Suprapubic skin (tissue), 4 donors: ENCODE results near the gene TBC1D20. TPM values are rescaled to one million over a fixed set of nuclear protein-coding genes. Genes with fewer than 3 reads are reported as not detected.

Experiments
- DNase-seq, 2 donors: peaks; one replicate each; pipeline ENCODE4 v3.0.0-alpha.2; 2019; ENCODE audit warnings: low spot score in 2 of 2
- H3K27ac ChIP-seq: fragments of 200-600 bp; sonication (generic); one replicate; pipeline ENCODE4 v1.5.1; 2019
- H3K27me3 ChIP-seq: fragments of 200-600 bp; sonication (generic); one replicate; pipeline ENCODE4 v1.5.1; 2019
- H3K36me3 ChIP-seq: fragments of 200-600 bp; sonication (generic); one replicate; pipeline ENCODE4 v1.5.1; 2019
- H3K4me1 ChIP-seq: fragments of 200-600 bp; sonication (generic); one replicate; pipeline ENCODE4 v1.5.1; 2019
- H3K4me3 ChIP-seq: fragments of 200-600 bp; sonication (generic); one replicate; pipeline ENCODE4 v1.5.1; 2019; ENCODE audit warnings: mild to moderate bottlenecking
- H3K9me3 ChIP-seq: fragments of 200-600 bp; sonication (generic); one replicate; pipeline ENCODE4 v1.5.1; 2019
- CTCF ChIP-seq, 2 donors: fragments of 200-600 bp in 1 of 2; fragments of 450-650 bp in 1 of 2; sonication (generic) in 1 of 2; IDR thresholded peaks; one replicate each; pipeline ENCODE4 v1.5.1; 2016 to 2019; ENCODE audit warnings: antibody characterized with exemption in 2 of 2, mild to moderate bottlenecking in 1 of 2, moderate library complexity in 1 of 2
- EP300 ChIP-seq: sonication (generic); formaldehyde crosslinking; IDR thresholded peaks from one replicate; pipeline ENCODE4 v1.6.1; 2017; ENCODE audit warnings: antibody characterized with exemption
- POLR2A ChIP-seq, 2 donors: fragments of 450-650 bp; IDR thresholded peaks; one replicate each; pipeline ENCODE4 v1.6.1; 2017; ENCODE audit warnings: antibody characterized with exemption in 2 of 2, mild to moderate bottlenecking in 2 of 2, moderate library complexity in 2 of 2
- POLR2AphosphoS5 ChIP-seq, 3 donors: sonication (generic); formaldehyde crosslinking; IDR thresholded peaks; one replicate each; pipeline ENCODE4 v1.6.1; 2017; ENCODE audit warnings: antibody characterized with exemption in 3 of 3
- WGBS: methylation state at CpG from one replicate; pipeline ENCODE4 v1.1.5; 2018; 5-methylcytosine and 5-hydroxymethylcytosine counted together
- total RNA-seq, 4 donors: library from RNA; depleted of rRNA; stranded (reverse); fragments of >200 nt; gene quantifications; one replicate each; pipeline ENCODE4 v1.1.0, GENCODE V29; 2016

Gene TBC1D20
- total RNA-seq, 4 donors from 2014 or later: 49.0 to 78.7 (median 60.6) TPM

GRCh38 chr20:419556-420165 lies 42.7 kb downstream of the TBC1D20 start:
- no peak overlapping the region for H3K4me3 ChIP-seq
- TF ChIP-seq POLR2A (IDR thresholded peaks at IDR 0.05) (no peak), EP300 (no peak), POLR2AphosphoS5 (IDR thresholded peaks at IDR 0.05) (no peak), CTCF (IDR thresholded peaks at IDR 0.05) (no peak)
- H3K9me3 ChIP-seq: no peaks in the 10 kb centered on the region
- H3K36me3 ChIP-seq: peaks cover 66% of the 10 kb centered on the region
- H3K27me3 ChIP-seq: no peaks in the 10 kb centered on the region
- H3K27ac ChIP-seq: no peak overlapping the region
- DNase-seq: no peak
- H3K4me1 ChIP-seq: no peaks in the 10 kb centered on the region
- WGBS: 78% methylated on average over 16 of the region's 32 CpGs

GRCh38 chr20:418858-419365 lies 43.4 kb downstream of the TBC1D20 start:
- WGBS: 96% methylated on average over 6 of the region's 8 CpGs
- TF ChIP-seq CTCF (IDR thresholded peaks at IDR 0.05) (no peak), EP300 (no peak)

GRCh38 chr20:417801-418342 lies 44.5 kb downstream of the TBC1D20 start:
- peaks cover 48% of the 10 kb centered on the region for H3K36me3 ChIP-seq
- 90% methylated on average over 9 of the region's 12 CpGs for WGBS
- H3K4me3 ChIP-seq: no peak overlapping the region
- no peak overlapping the region for H3K27ac ChIP-seq
- no peaks in the 10 kb centered on the region for H3K4me1 ChIP-seq
- no peak for TF ChIP-seq EP300
- no peak for TF ChIP-seq CTCF (IDR thresholded peaks at IDR 0.05)
- no peak for TF ChIP-seq POLR2AphosphoS5 (IDR thresholded peaks at IDR 0.05)
- no peaks in the 10 kb centered on the region for H3K27me3 ChIP-seq
- H3K9me3 ChIP-seq: no peaks in the 10 kb centered on the region
- no peak for DNase-seq

More at GRCh38 chr20:418858-419365, 43.4 kb downstream of the TBC1D20 start:
- H3K36me3 ChIP-seq: peaks cover 59% of the 10 kb centered on the region
- no peak overlapping the region for H3K27ac ChIP-seq
- H3K27me3 ChIP-seq: no peaks in the 10 kb centered on the region
- no peaks in the 10 kb centered on the region for H3K4me1 ChIP-seq
- H3K9me3 ChIP-seq: no peaks in the 10 kb centered on the region
- H3K4me3 ChIP-seq: no peak overlapping the region
- no peak for DNase-seq

- H3K4me3 ChIP-seq: no peak overlapping the region
- no peaks in the 10 kb centered on the region for H3K4me1 ChIP-seq
- TF ChIP-seq POLR2AphosphoS5 (IDR thresholded peaks at IDR 0.05) (no peak), CTCF (IDR thresholded peaks at IDR 0.05) (no peak), POLR2A (IDR thresholded peaks at IDR 0.05) (no peak), EP300 (no peak)
- H3K27ac ChIP-seq: no peak overlapping the region
- H3K9me3 ChIP-seq: no peaks in the 10 kb centered on the region
- H3K36me3 ChIP-seq: peaks cover 41% of the 10 kb centered on the region
- WGBS: 81% methylated on average over 13 of the region's 13 CpGs
- H3K27me3 ChIP-seq: no peaks in the 10 kb centered on the region
- DNase-seq: no peak
These were observed 45.2 kb downstream of the TBC1D20 start for GRCh38 chr20:416950-417800.

GRCh38 chr20:415820-416322 lies 46.5 kb downstream of the TBC1D20 start:
- TF ChIP-seq POLR2A (IDR thresholded peaks at IDR 0.05) (no peak), EP300 (no peak), POLR2AphosphoS5 (IDR thresholded peaks at IDR 0.05) (no peak), CTCF (IDR thresholded peaks at IDR 0.05) (no peak)
- Histone ChIP-seq H3K4me1 (no peaks in the 10 kb centered on the region), H3K4me3 (no peak overlapping the region), H3K27ac (no peak overlapping the region), H3K27me3 (no peaks in the 10 kb centered on the region), H3K9me3 (no peaks in the 10 kb centered on the region), H3K36me3 (peaks cover 35% of the 10 kb centered on the region)
- 88% methylated on average over 13 of the region's 13 CpGs for WGBS
- DNase-seq: no peak
